ENCODE results near the gene IL1R2. TPM values are rescaled to one million over a fixed set of nuclear protein-coding genes. Genes with fewer than 3 reads are reported as not detected.

Gene IL1R2
- total and polyA plus RNA-seq, 9 donors: 0.06 to 1.0 (median 0.18) TPM; not detected in 3

- peaks cover 2% of the 10 kb centered on the region for H3K27me3 ChIP-seq (ENCODE audit: control insufficient read depth, insufficient read depth, low read length)
- H3K36me3 ChIP-seq (ENCODE audit: control insufficient read depth, insufficient read depth, low read length): no peaks in the 10 kb centered on the region
- no peak overlapping the region for H3K27ac ChIP-seq (ENCODE audit: low read length)
- 90% methylated on average over 3 of the region's 7 CpGs for WGBS (ENCODE audit: insufficient coverage)
- H3K9me3 ChIP-seq (replicated peaks; ENCODE audit: control insufficient read depth, low read depth, low read length): no peaks in the 10 kb centered on the region
- no peak overlapping the region for H3K4me3 ChIP-seq (ENCODE audit: low read length)
- H3K4me1 ChIP-seq (ENCODE audit: control insufficient read depth, insufficient read depth, low read length): peaks cover 3% of the 10 kb centered on the region
- DNase-seq: no peak
Measured at GRCh38 chr2:101985793-101986164, 6.0 kb upstream of the IL1R2 start.

GRCh38 chr2:101986376-101986775, 5.4 kb upstream of the IL1R2 start:
- Histone ChIP-seq H3K36me3 (ENCODE audit: control insufficient read depth, insufficient read depth, low read length) (no peaks in the 10 kb centered on the region), H3K27me3 (ENCODE audit: control insufficient read depth, insufficient read depth, low read length) (peaks cover 2% of the 10 kb centered on the region), H3K9me3 (replicated peaks; ENCODE audit: control insufficient read depth, low read depth, low read length) (no peaks in the 10 kb centered on the region), H3K4me1 (ENCODE audit: control insufficient read depth, insufficient read depth, low read length) (peaks cover 3% of the 10 kb centered on the region), H3K4me3 (ENCODE audit: low read length) (no peak overlapping the region), H3K27ac (ENCODE audit: low read length) (no peak overlapping the region)
- 88% methylated on average over 3 of the region's 4 CpGs for WGBS (ENCODE audit: insufficient coverage)
- no peak for DNase-seq

- Histone ChIP-seq H3K36me3 (ENCODE audit: control insufficient read depth, insufficient read depth, low read length) (no peaks in the 10 kb centered on the region), H3K4me3 (ENCODE audit: low read length) (no peak overlapping the region), H3K27ac (ENCODE audit: low read length) (no peak overlapping the region), H3K9me3 (replicated peaks; ENCODE audit: control insufficient read depth, low read depth, low read length) (no peaks in the 10 kb centered on the region), H3K27me3 (ENCODE audit: control insufficient read depth, insufficient read depth, low read length) (peaks cover 4% of the 10 kb centered on the region), H3K4me1 (ENCODE audit: control insufficient read depth, insufficient read depth, low read length) (peaks cover 3% of the 10 kb centered on the region)
- DNase-seq: no peak
- WGBS (ENCODE audit: insufficient coverage): 59% methylated on average over 3 of the region's 9 CpGs
Measured at GRCh38 chr2:101986804-101987740, 4.7 kb upstream of the IL1R2 start.

- Histone ChIP-seq H3K36me3 (ENCODE audit: control insufficient read depth, insufficient read depth, low read length) (no peaks in the 10 kb centered on the region), H3K27ac (ENCODE audit: low read length) (no peak overlapping the region)
- 82% methylated on average over 5 of the region's 5 CpGs for WGBS (ENCODE audit: insufficient coverage)
Measured at GRCh38 chr2:101987832-101988231, 3.9 kb upstream of the IL1R2 start.

GRCh38 chr2:101988541-101988940, 3.2 kb upstream of the IL1R2 start:
- 85% methylated on average over 6 of the region's 7 CpGs for WGBS (ENCODE audit: insufficient coverage)
- Histone ChIP-seq H3K27me3 (ENCODE audit: control insufficient read depth, insufficient read depth, low read length) (peaks cover 7% of the 10 kb centered on the region), H3K36me3 (ENCODE audit: control insufficient read depth, insufficient read depth, low read length) (no peaks in the 10 kb centered on the region), H3K9me3 (replicated peaks; ENCODE audit: control insufficient read depth, low read depth, low read length) (no peaks in the 10 kb centered on the region), H3K4me3 (ENCODE audit: low read length) (no peak overlapping the region), H3K27ac (ENCODE audit: low read length) (no peak overlapping the region), H3K4me1 (ENCODE audit: control insufficient read depth, insufficient read depth, low read length) (no peaks in the 10 kb centered on the region)
- no peak for DNase-seq

More at GRCh38 chr2:101987832-101988231, 3.9 kb upstream of the IL1R2 start:
- no peak overlapping the region for H3K4me3 ChIP-seq (ENCODE audit: low read length)
- H3K27me3 ChIP-seq (ENCODE audit: control insufficient read depth, insufficient read depth, low read length): peaks cover 4% of the 10 kb centered on the region
- no peaks in the 10 kb centered on the region for H3K9me3 ChIP-seq (replicated peaks; ENCODE audit: control insufficient read depth, low read depth, low read length)
- DNase-seq: no peak
- no peaks in the 10 kb centered on the region for H3K4me1 ChIP-seq (ENCODE audit: control insufficient read depth, insufficient read depth, low read length)

GRCh38 chr2:101989740-101990460, 1.9 kb upstream of the IL1R2 start:
- H3K27me3 ChIP-seq (ENCODE audit: control insufficient read depth, insufficient read depth, low read length): peaks cover 9% of the 10 kb centered on the region
- 83% methylated on average over 6 of the region's 8 CpGs for WGBS (ENCODE audit: insufficient coverage)
- no peaks in the 10 kb centered on the region for H3K4me1 ChIP-seq (ENCODE audit: control insufficient read depth, insufficient read depth, low read length)
- H3K36me3 ChIP-seq (ENCODE audit: control insufficient read depth, insufficient read depth, low read length): no peaks in the 10 kb centered on the region
- no peaks in the 10 kb centered on the region for H3K9me3 ChIP-seq (replicated peaks; ENCODE audit: control insufficient read depth, low read depth, low read length)
- H3K4me3 ChIP-seq (ENCODE audit: low read length): no peak overlapping the region
- H3K27ac ChIP-seq (ENCODE audit: low read length): no peak overlapping the region
- peak; percentile 22 for DNase-seq

- Histone ChIP-seq H3K4me3 (ENCODE audit: low read length) (no peak overlapping the region), H3K4me1 (ENCODE audit: control insufficient read depth, insufficient read depth, low read length) (no peaks in the 10 kb centered on the region), H3K27ac (ENCODE audit: low read length) (no peak overlapping the region), H3K9me3 (replicated peaks; ENCODE audit: control insufficient read depth, low read depth, low read length) (no peaks in the 10 kb centered on the region), H3K27me3 (ENCODE audit: control insufficient read depth, insufficient read depth, low read length) (peaks cover 7% of the 10 kb centered on the region), H3K36me3 (ENCODE audit: control insufficient read depth, insufficient read depth, low read length) (no peaks in the 10 kb centered on the region)
- 53% methylated on average over 3 of the region's 6 CpGs for WGBS (ENCODE audit: insufficient coverage)
- no peak for DNase-seq
Measured at GRCh38 chr2:101993772-101994171, 2.0 kb downstream of the IL1R2 start.

- Histone ChIP-seq H3K27me3 (ENCODE audit: control insufficient read depth, insufficient read depth, low read length) (peaks cover 7% of the 10 kb centered on the region), H3K4me1 (ENCODE audit: control insufficient read depth, insufficient read depth, low read length) (no peaks in the 10 kb centered on the region)
Measured at GRCh38 chr2:101995019-101995418, 3.3 kb downstream of the IL1R2 start.

GRCh38 chr2:101995804-101996203, 4.0 kb downstream of the IL1R2 start:
- no peak for DNase-seq
- Histone ChIP-seq H3K27me3 (ENCODE audit: control insufficient read depth, insufficient read depth, low read length) (peaks cover 7% of the 10 kb centered on the region), H3K9me3 (replicated peaks; ENCODE audit: control insufficient read depth, low read depth, low read length) (no peaks in the 10 kb centered on the region), H3K4me1 (ENCODE audit: control insufficient read depth, insufficient read depth, low read length) (no peaks in the 10 kb centered on the region), H3K36me3 (ENCODE audit: control insufficient read depth, insufficient read depth, low read length) (no peaks in the 10 kb centered on the region), H3K27ac (ENCODE audit: low read length) (no peak overlapping the region), H3K4me3 (ENCODE audit: low read length) (no peak overlapping the region)
- WGBS (ENCODE audit: insufficient coverage): 92% methylated on average over 7 of the region's 9 CpGs

More at GRCh38 chr2:101995019-101995418, 3.3 kb downstream of the IL1R2 start:
- Histone ChIP-seq H3K36me3 (ENCODE audit: control insufficient read depth, insufficient read depth, low read length) (no peaks in the 10 kb centered on the region), H3K4me3 (ENCODE audit: low read length) (no peak overlapping the region), H3K27ac (ENCODE audit: low read length) (no peak overlapping the region), H3K9me3 (replicated peaks; ENCODE audit: control insufficient read depth, low read depth, low read length) (no peaks in the 10 kb centered on the region)
- DNase-seq: no peak
- 88% methylated on average over 1 of the region's 1 CpG for WGBS (ENCODE audit: insufficient coverage)

- Histone ChIP-seq H3K9me3 (replicated peaks; ENCODE audit: control insufficient read depth, low read depth, low read length) (no peaks in the 10 kb centered on the region), H3K27me3 (ENCODE audit: control insufficient read depth, insufficient read depth, low read length) (peaks cover 2% of the 10 kb centered on the region), H3K4me1 (ENCODE audit: control insufficient read depth, insufficient read depth, low read length) (no peaks in the 10 kb centered on the region), H3K27ac (ENCODE audit: low read length) (no peak overlapping the region), H3K36me3 (ENCODE audit: control insufficient read depth, insufficient read depth, low read length) (no peaks in the 10 kb centered on the region), H3K4me3 (ENCODE audit: low read length) (no peak overlapping the region)
- 71% methylated on average over 2 of the region's 2 CpGs for WGBS (ENCODE audit: insufficient coverage)
- no peak for DNase-seq
Measured at GRCh38 chr2:101998556-101998895, 6.8 kb downstream of the IL1R2 start.

All from muscle of leg (tissue), 11 donors.